Activated naive CD4-positive, alpha-beta T cell treated with anti-CD3 and anti-CD28 coated beads, Interleukin-2, amount 10 ng/mL, durations not matched to agents 7 days and 5 days (primary cell): ENCODE data around the gene STAT5B.
"Not testable (repeated sequence)": the region's sequence is repeated elsewhere in the genome, so short reads cannot be mapped to it uniquely, and the experiment has no call there.

Experiments
- CTCF ChIA-PET: fragments of 350-600 bp; sonication (Branson Sonifier 250); formaldehyde crosslinking; loops from one replicate; lab custom pipeline; 2021; ENCODE audit warnings: antibody characterized with exemption; lab: Charles Lee
- DNase-seq: peaks from one replicate; pipeline ENCODE4 v3.0.0-alpha.2; 2020
- H3K27ac Mint-ChIP-seq: one replicate; pipeline ENCODE4 v1.8.0; 2021; ENCODE audit warnings: mild to moderate bottlenecking, moderate library complexity, mixed read lengths
- H3K27me3 Mint-ChIP-seq: one replicate; pipeline ENCODE4 v1.8.0; 2021; ENCODE audit warnings: mild to moderate bottlenecking, mixed read lengths
- H3K36me3 Mint-ChIP-seq: one replicate; pipeline ENCODE4 v1.8.0; 2021; ENCODE audit warnings: mixed read lengths
- H3K4me1 Mint-ChIP-seq: one replicate; pipeline ENCODE4 v1.8.0; 2021; ENCODE audit warnings: mixed read lengths
- H3K4me3 Mint-ChIP-seq: one replicate; pipeline ENCODE4 v1.8.0; 2021; ENCODE audit warnings: mild to moderate bottlenecking, moderate library complexity, mixed read lengths
- H3K9me3 Mint-ChIP-seq: one replicate; pipeline ENCODE4 v1.8.0; 2021; ENCODE audit warnings: mixed read lengths

Gene STAT5B

GRCh38 chr17:42273474-42274252 is 2.5 kb downstream of the STAT5B start:
- H3K9me3 Mint-ChIP-seq: no peaks in the 10 kb centered on the region
- no peaks in the 10 kb centered on the region for H3K27me3 Mint-ChIP-seq
- peak overlapping the region; percentile 91 for H3K27ac Mint-ChIP-seq
- DNase-seq: no peak
- CTCF ChIA-PET: interaction anchor here (1.1 kb wide), 1 partner anchor 16 kb away, joined by 4 read pairs; no protein-coding TSS in a partner anchor
- peaks cover 34% of the 10 kb centered on the region for H3K36me3 Mint-ChIP-seq
- peak overlapping the region; percentile 95 for H3K4me3 Mint-ChIP-seq
- peaks cover 71% of the 10 kb centered on the region for H3K4me1 Mint-ChIP-seq

- Mint-ChIP-seq H3K27me3 (no peaks in the 10 kb centered on the region), H3K4me1 (peaks cover 74% of the 10 kb centered on the region)
- CTCF ChIA-PET: no interaction called here
Observed at GRCh38 chr17:42272162-42272907, 3.9 kb downstream of the STAT5B start.

GRCh38 chr17:42271779-42272035 is 4.5 kb downstream of the STAT5B start:
- Mint-ChIP-seq H3K9me3 (no peaks in the 10 kb centered on the region), H3K4me3 (peak overlapping the region; percentile 95), H3K27ac (peak overlapping the region; percentile 91), H3K27me3 (no peaks in the 10 kb centered on the region), H3K4me1 (peaks cover 73% of the 10 kb centered on the region), H3K36me3 (peaks cover 39% of the 10 kb centered on the region)
- CTCF ChIA-PET: no interaction called here
- no peak for DNase-seq

More at GRCh38 chr17:42272162-42272907, 3.9 kb downstream of the STAT5B start:
- no peak for DNase-seq
- Mint-ChIP-seq H3K9me3 (no peaks in the 10 kb centered on the region), H3K36me3 (peaks cover 34% of the 10 kb centered on the region), H3K27ac (peak overlapping the region; percentile 91), H3K4me3 (peak overlapping the region; percentile 95)

- Mint-ChIP-seq H3K9me3 (no peaks in the 10 kb centered on the region), H3K36me3 (peaks cover 42% of the 10 kb centered on the region), H3K27me3 (no peaks in the 10 kb centered on the region), H3K27ac (peak overlapping the region; percentile 91), H3K4me1 (peaks cover 75% of the 10 kb centered on the region), H3K4me3 (peak overlapping the region; percentile 95)
- DNase-seq: no peak
- CTCF ChIA-PET: interaction anchor here (3.5 kb wide), 1 partner anchor 48 kb away, joined by 19 read pairs; no protein-coding TSS in a partner anchor
Observed at GRCh38 chr17:42271006-42271778, 5.0 kb downstream of the STAT5B start.

GRCh38 chr17:42270596-42270995 is 5.6 kb downstream of the STAT5B start:
- Mint-ChIP-seq H3K36me3 (peaks cover 42% of the 10 kb centered on the region), H3K27me3 (no peaks in the 10 kb centered on the region), H3K4me1 (peaks cover 76% of the 10 kb centered on the region), H3K27ac (peak overlapping the region; percentile 6), H3K4me3 (peak overlapping the region; percentile 1), H3K9me3 (no peaks in the 10 kb centered on the region)
- DNase-seq: no peak
- CTCF ChIA-PET: interaction anchor here (3.5 kb wide), 1 partner anchor 48 kb away, joined by 19 read pairs; no protein-coding TSS in a partner anchor

GRCh38 chr17:42270170-42270535 is 6.0 kb downstream of the STAT5B start:
- Mint-ChIP-seq H3K27me3 (no peaks in the 10 kb centered on the region), H3K27ac (peak overlapping the region; percentile 25), H3K36me3 (peaks cover 42% of the 10 kb centered on the region), H3K4me3 (no peak overlapping the region), H3K9me3 (no peaks in the 10 kb centered on the region), H3K4me1 (peaks cover 75% of the 10 kb centered on the region)
- CTCF ChIA-PET: interaction anchor here (1.3 to 3.5 kb wide), 2 partner anchors 19 to 47 kb away, joined by 3 to 19 read pairs; no protein-coding TSS in a partner anchor
- no peak for DNase-seq

GRCh38 chr17:42268236-42268635 is 8.0 kb downstream of the STAT5B start:
- Mint-ChIP-seq H3K36me3 (peaks cover 34% of the 10 kb centered on the region), H3K27ac (peak overlapping the region; percentile 43), H3K4me1 (peaks cover 66% of the 10 kb centered on the region), H3K27me3 (no peaks in the 10 kb centered on the region), H3K9me3 (no peaks in the 10 kb centered on the region), H3K4me3 (no peak overlapping the region)
- no peak for DNase-seq
- CTCF ChIA-PET: interaction anchor here (1.7 to 3.5 kb wide), 2 partner anchors 19 to 45 kb away, joined by 4 to 19 read pairs; no protein-coding TSS in a partner anchor

DNA sequence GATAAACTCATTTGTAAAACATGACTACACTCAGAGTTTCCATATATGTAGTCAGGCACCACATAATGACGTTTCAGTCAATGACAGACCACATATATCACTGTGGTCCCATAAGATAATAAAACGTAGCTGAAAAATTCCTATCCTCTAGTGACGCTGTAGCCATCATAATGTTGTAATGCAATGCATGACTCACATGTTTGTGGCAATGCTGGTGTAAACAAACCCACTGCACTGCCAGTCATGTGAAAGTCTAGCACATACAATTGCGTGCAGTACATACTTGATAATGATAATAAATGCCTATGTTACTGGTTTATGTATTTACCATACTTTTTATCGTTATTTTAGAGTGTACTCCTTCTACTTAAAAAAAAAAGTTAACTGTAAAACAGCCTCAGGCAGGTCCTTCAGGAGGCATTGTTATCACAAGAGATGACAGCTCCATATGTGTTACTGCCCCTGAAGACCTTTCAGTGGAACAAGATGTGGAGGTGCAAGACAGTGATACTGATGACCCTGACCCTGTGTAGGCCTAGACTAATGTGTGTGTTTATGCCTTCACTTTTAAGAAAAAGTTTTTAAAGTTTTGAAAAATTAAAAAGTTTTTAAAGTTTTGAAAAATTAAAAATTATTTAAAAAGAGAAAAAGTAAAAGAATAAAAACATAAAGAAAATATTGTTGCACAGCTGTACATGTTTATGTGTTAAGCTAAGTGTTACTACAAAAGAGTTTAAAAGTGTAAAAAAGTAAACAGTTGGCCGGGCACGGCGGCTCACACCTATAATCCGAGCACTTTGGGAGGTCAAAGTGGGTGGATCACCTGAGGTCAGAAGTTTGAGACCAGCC is 9.0 kb downstream of the STAT5B start:
- no peaks in the 10 kb centered on the region for H3K27me3 Mint-ChIP-seq
- CTCF ChIA-PET: no interaction called here
- peaks cover 32% of the 10 kb centered on the region for H3K36me3 Mint-ChIP-seq
- DNase-seq: no peak
- peak overlapping the region; percentile 62 for H3K27ac Mint-ChIP-seq
- no peak overlapping the region for H3K4me3 Mint-ChIP-seq
- peaks cover 57% of the 10 kb centered on the region for H3K4me1 Mint-ChIP-seq
- H3K9me3 Mint-ChIP-seq: no peaks in the 10 kb centered on the region

DNA sequence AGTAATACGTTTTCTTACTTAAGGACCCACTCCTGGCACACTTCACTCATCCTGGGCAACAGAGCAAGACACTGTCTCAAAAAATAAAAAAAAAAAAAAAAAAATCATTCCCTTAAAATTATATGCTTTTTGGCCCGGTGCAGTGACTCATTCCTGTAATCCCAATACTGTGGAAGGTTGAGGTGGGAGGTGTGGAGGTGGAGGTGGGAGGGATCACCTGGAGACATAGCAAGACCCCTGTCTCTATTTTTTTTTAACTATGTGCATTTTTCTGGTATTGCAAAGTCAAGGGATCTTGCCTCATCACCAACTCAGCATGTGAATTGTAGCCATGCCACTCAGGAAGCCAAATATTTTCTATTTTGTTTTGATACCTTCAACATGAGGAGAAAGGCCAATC is 9.7 kb downstream of the STAT5B start:
- Mint-ChIP-seq H3K4me3 (no peak overlapping the region), H3K27me3 (no peaks in the 10 kb centered on the region), H3K4me1 (peaks cover 50% of the 10 kb centered on the region), H3K36me3 (peaks cover 29% of the 10 kb centered on the region), H3K27ac (peak overlapping the region; percentile 62), H3K9me3 (no peaks in the 10 kb centered on the region)
- DNase-seq: no peak
- CTCF ChIA-PET: no interaction called here

GRCh38 chr17:42264366-42264765 is 11.8 kb downstream of the STAT5B start:
- DNase-seq, H3K4me3 Mint-ChIP-seq, H3K9me3 Mint-ChIP-seq, H3K27ac Mint-ChIP-seq, CTCF ChIA-PET, H3K27me3 Mint-ChIP-seq: not testable (repeated sequence)
- H3K36me3 Mint-ChIP-seq: peaks cover 19% of the 10 kb centered on the region
- H3K4me1 Mint-ChIP-seq: peaks cover 38% of the 10 kb centered on the region

- CTCF ChIA-PET: interaction anchor here (0.8 kb wide), 1 partner anchor 9 kb away, joined by 3 read pairs; no protein-coding TSS in a partner anchor
- H3K4me1 Mint-ChIP-seq: peaks cover 22% of the 10 kb centered on the region
- no peaks in the 10 kb centered on the region for H3K27me3 Mint-ChIP-seq
- H3K9me3 Mint-ChIP-seq: no peaks in the 10 kb centered on the region
- no peak overlapping the region for H3K4me3 Mint-ChIP-seq
- H3K36me3 Mint-ChIP-seq: peaks cover 7% of the 10 kb centered on the region
- no peak overlapping the region for H3K27ac Mint-ChIP-seq
- no peak for DNase-seq
Observed at GRCh38 chr17:42260318-42260717, 15.9 kb downstream of the STAT5B start.

DNA sequence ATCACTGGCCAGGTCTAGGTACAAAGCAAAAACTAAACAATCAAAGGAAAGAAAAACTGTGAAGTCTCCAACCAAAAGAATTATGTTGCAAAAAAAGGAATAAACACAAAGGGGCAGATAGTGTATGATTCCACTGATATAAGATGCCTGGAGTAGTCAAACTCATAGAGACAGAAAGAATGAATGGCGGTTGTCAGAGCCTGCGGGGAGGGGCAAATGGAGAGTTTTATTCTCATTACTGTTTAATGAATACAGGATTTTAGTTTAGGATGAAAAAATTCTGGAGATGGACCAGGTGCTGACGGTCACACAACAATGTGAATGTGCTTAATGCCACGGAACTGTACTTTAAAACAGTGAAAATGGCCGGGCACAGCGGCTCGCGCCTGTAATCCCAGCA is 20.7 kb downstream of the STAT5B start:
- H3K9me3 Mint-ChIP-seq: no peaks in the 10 kb centered on the region
- H3K4me3 Mint-ChIP-seq: no peak overlapping the region
- H3K27me3 Mint-ChIP-seq: no peaks in the 10 kb centered on the region
- CTCF ChIA-PET: interaction anchor here (0.9 to 1.1 kb wide), 3 partner anchors 20 to 39 kb away, joined by 3 to 4 read pairs (median 4); no protein-coding TSS in a partner anchor
- peaks cover 46% of the 10 kb centered on the region for H3K4me1 Mint-ChIP-seq
- no peak overlapping the region for H3K27ac Mint-ChIP-seq
- H3K36me3 Mint-ChIP-seq: peaks cover 7% of the 10 kb centered on the region
- no peak for DNase-seq

DNA sequence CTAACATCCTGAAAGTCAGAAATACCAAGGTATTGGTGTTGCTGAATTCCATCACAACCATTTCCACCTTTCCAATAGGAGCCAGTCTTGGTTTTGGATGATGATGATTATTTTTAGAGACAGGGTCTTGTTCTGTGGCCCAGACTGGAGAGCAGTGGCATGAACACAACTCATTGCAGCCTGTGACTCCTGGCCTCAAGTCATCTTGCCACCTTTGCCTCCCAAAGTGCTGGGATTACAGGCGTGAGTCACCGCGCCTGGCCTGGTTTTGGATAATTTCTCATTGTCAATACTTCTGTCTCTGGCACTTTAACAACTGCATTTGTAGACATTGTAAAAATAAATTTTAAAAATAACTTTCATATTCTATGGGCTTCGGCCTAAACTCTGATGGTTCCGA is 22.6 kb downstream of the STAT5B start:
- CTCF ChIA-PET: no interaction called here
- no peak overlapping the region for H3K4me3 Mint-ChIP-seq
- H3K36me3 Mint-ChIP-seq: peaks cover 15% of the 10 kb centered on the region
- no peaks in the 10 kb centered on the region for H3K27me3 Mint-ChIP-seq
- H3K9me3 Mint-ChIP-seq: no peaks in the 10 kb centered on the region
- peaks cover 55% of the 10 kb centered on the region for H3K4me1 Mint-ChIP-seq
- DNase-seq: no peak
- H3K27ac Mint-ChIP-seq: no peak overlapping the region
